H1 (cell line): ENCODE data around the gene RERE. TPM values are rescaled to one million over a fixed set of nuclear protein-coding genes. Genes with fewer than 3 reads are reported as not detected.
A peak's percentile ranks its signal among the peaks of the same experiment; 100 is the strongest.

Source experiments
- CTCF ChIA-PET: fragments of 300-600 bp; sonication (Branson Sonifier 250); formaldehyde crosslinking; loops from one replicate; lab custom pipeline; 2021; ENCODE audit not compliant: partially characterized antibody; lab: Charles Lee
- POLR2A ChIA-PET: fragments of 300-600 bp; sonication (Branson Sonifier 250); formaldehyde crosslinking; loops from one replicate; lab custom pipeline; 2021; ENCODE audit warnings: inconsistent platforms; ENCODE audit not compliant: partially characterized antibody; lab: Charles Lee
- DNase-seq, 2 experiments: peaks; one replicate each; pipeline versions ENCODE4 v3.0.0 to v3.0.0-alpha.2; 2010 to 2022; ENCODE audit warnings: low spot score in 2 of 2, low read depth in 1 of 2, mixed read lengths in 1 of 2
- FAIRE-seq: peaks from 2 replicates; lab custom pipeline; 2011; peaks lifted over from hg19 to GRCh38; lab: Jason Lieb, UNC
- H2AFZ ChIP-seq: 2 replicates; pipeline ENCODE4 v1.8.1; 2012; ENCODE audit warnings: low read length, inconsistent platforms
- H2AK5ac ChIP-seq: 2 replicates; pipeline ENCODE4 v1.6.1; 2013; ENCODE audit warnings: low read depth, low read length
- H2BK120ac ChIP-seq: replicated peaks from 2 replicates; pipeline ENCODE3; 2013; ENCODE audit warnings: low read depth, low read length, inconsistent platforms
- H2BK12ac ChIP-seq: 2 replicates; pipeline ENCODE4 v1.6.1; 2013; ENCODE audit warnings: low read depth, low read length
- H2BK15ac ChIP-seq: 2 replicates; pipeline ENCODE4 v1.6.1; 2013; ENCODE audit warnings: low read length
- H2BK20ac ChIP-seq: 2 replicates; pipeline ENCODE4 v1.6.1; 2013; ENCODE audit warnings: low read length
- H2BK5ac ChIP-seq: 2 replicates; pipeline ENCODE4 v1.6.1; 2013; ENCODE audit warnings: low read depth, low read length
- H3K14ac ChIP-seq: 2 replicates; pipeline ENCODE4 v1.6.1; 2013; ENCODE audit warnings: inconsistent platforms; ENCODE audit not compliant: insufficient read length
- H3K18ac ChIP-seq: 2 replicates; pipeline ENCODE4 v1.6.1; 2013; ENCODE audit warnings: low read length; ENCODE audit errors: extremely low read depth
- H3K23ac ChIP-seq: 2 replicates; pipeline ENCODE4 v1.6.1; 2013; ENCODE audit warnings: inconsistent platforms; ENCODE audit not compliant: insufficient read length
- H3K23me2 ChIP-seq: 2 replicates; pipeline ENCODE4 v1.6.1; 2013; ENCODE audit warnings: low read depth, low read length
- H3K27ac ChIP-seq: 2 replicates; pipeline ENCODE4 v1.6.1; 2011; ENCODE audit warnings: low read depth, low read length, inconsistent platforms
- H3K27me3 ChIP-seq, 4 experiments: replicated peaks in 1 of 4; 1 replicate in 1 of 4; 2 replicates in 3 of 4; pipeline versions ENCODE4 v1.6.1 to v1.8.1; 2011 to 2013; ENCODE audit warnings: low read length in 3 of 4, mild to moderate bottlenecking in 3 of 4, inconsistent platforms in 2 of 4, mixed read lengths in 2 of 4, moderate library complexity in 1 of 4; ENCODE audit not compliant: control insufficient read depth in 3 of 4, insufficient read depth in 3 of 4; ENCODE audit errors: extremely low read depth in 1 of 4
- H3K36me3 ChIP-seq, 4 experiments: 2 replicates each; pipeline versions ENCODE4 v1.6.1 to v1.8.1; 2011 to 2013; ENCODE audit warnings: mild to moderate bottlenecking in 4 of 4, low read length in 3 of 4, moderate library complexity in 2 of 4, control low read depth in 1 of 4, inconsistent platforms in 1 of 4; ENCODE audit not compliant: insufficient read depth in 4 of 4, control insufficient read depth in 2 of 4
- H3K4ac ChIP-seq: replicated peaks from 2 replicates; pipeline ENCODE3; 2013; ENCODE audit warnings: low read length, low read depth, mixed read lengths, inconsistent platforms; ENCODE audit not compliant: insufficient read length
- H3K4me1 ChIP-seq, 4 experiments: replicated peaks in 1 of 4; 1 replicate in 1 of 4; 2 replicates in 3 of 4; pipeline versions ENCODE4 v1.6.1 to v1.8.1; 2011 to 2013; ENCODE audit warnings: low read length in 3 of 4, inconsistent platforms in 2 of 4, mixed read lengths in 1 of 4; ENCODE audit not compliant: insufficient read depth in 4 of 4, control insufficient read depth in 3 of 4
- H3K4me2 ChIP-seq, 2 experiments: 2 replicates each; pipeline versions ENCODE4 v1.6.1 to v1.8.1; 2011 to 2013; ENCODE audit warnings: low read depth in 2 of 2, low read length in 2 of 2, control low read depth in 1 of 2, inconsistent platforms in 1 of 2, mild to moderate bottlenecking in 1 of 2; ENCODE audit not compliant: insufficient read depth in 1 of 2
- H3K4me3 ChIP-seq, 4 experiments: fragments of 200-600, 300-600 bp in 1 of 4; sonication (generic), shearing (Covaris generic), sonication (Bioruptor Twin) in 1 of 4; 2 replicates each; pipeline versions ENCODE4 v1.5.1 to v1.8.1; 2011 to 2016; ENCODE audit warnings: low read length in 4 of 4, low read depth in 3 of 4, control low read depth in 2 of 4, inconsistent platforms in 2 of 4, mild to moderate bottlenecking in 2 of 4, mixed read lengths in 1 of 4, moderate library complexity in 1 of 4; ENCODE audit not compliant: insufficient read depth in 2 of 4; ENCODE audit errors: extremely low read depth in 1 of 4
- H3K56ac ChIP-seq: replicated peaks from 2 replicates; pipeline ENCODE3; 2013; ENCODE audit warnings: low read depth, mild to moderate bottlenecking, mixed read lengths, low read length, inconsistent platforms; ENCODE audit not compliant: insufficient read length
- H3K79me1 ChIP-seq: 2 replicates; pipeline ENCODE4 v1.6.1; 2013; ENCODE audit warnings: low read depth, low read length, control low read depth
- H3K79me2 ChIP-seq, 2 experiments: 2 replicates each; pipeline versions ENCODE4 v1.6.1 to v1.8.1; 2012 to 2013; ENCODE audit warnings: low read length in 2 of 2, mild to moderate bottlenecking in 2 of 2, inconsistent platforms in 1 of 2; ENCODE audit not compliant: insufficient read depth in 2 of 2, control insufficient read depth in 1 of 2
- H3K9ac ChIP-seq, 4 experiments: replicated peaks in 1 of 4; 1 replicate in 1 of 4; 2 replicates in 3 of 4; pipeline versions ENCODE4 v1.6.1 to v1.8.1; 2011 to 2013; ENCODE audit warnings: low read depth in 3 of 4, low read length in 3 of 4, control low read depth in 2 of 4, mild to moderate bottlenecking in 2 of 4, moderate library complexity in 2 of 4, inconsistent platforms in 1 of 4; ENCODE audit errors: extremely low read depth in 1 of 4
- H3K9me3 ChIP-seq, 2 experiments: 2 replicates each; pipeline versions ENCODE4 v1.6.1 to v1.8.1; 2012 to 2013; ENCODE audit warnings: mild to moderate bottlenecking in 2 of 2, moderate library complexity in 2 of 2, control low read depth in 1 of 2, inconsistent platforms in 1 of 2, low read depth in 1 of 2, low read length in 1 of 2, mixed read lengths in 1 of 2; ENCODE audit not compliant: insufficient read depth in 2 of 2
- H4K20me1 ChIP-seq, 2 experiments: replicated peaks in 1 of 2; 2 replicates each; pipeline versions ENCODE3 to v1.8.1; 2011 to 2013; ENCODE audit warnings: inconsistent platforms in 2 of 2, low read length in 2 of 2, mild to moderate bottlenecking in 1 of 2; ENCODE audit not compliant: insufficient read depth in 2 of 2, control insufficient read depth in 1 of 2
- H4K5ac ChIP-seq: 2 replicates; pipeline ENCODE4 v1.6.1; 2013; ENCODE audit warnings: low read length, low read depth, mixed read lengths, inconsistent platforms; ENCODE audit not compliant: insufficient read length
- H4K8ac ChIP-seq: 2 replicates; pipeline ENCODE4 v1.8.0; 2013; ENCODE audit warnings: mild to moderate bottlenecking, moderate library complexity, low read length, inconsistent platforms; ENCODE audit not compliant: insufficient read depth; ENCODE audit errors: extremely low read depth
- H4K91ac ChIP-seq: replicated peaks from 2 replicates; pipeline ENCODE3; 2013; ENCODE audit warnings: low read length, mixed read lengths, inconsistent platforms; ENCODE audit not compliant: insufficient read length
- CTCF ChIP-seq, 3 experiments: IDR thresholded peaks; 1 replicate in 2 of 3; 2 replicates in 1 of 3; pipeline versions ENCODE4 v1.5.1 to v1.6.1; 2011; ENCODE audit warnings: low read length in 3 of 3, mild to moderate bottlenecking in 3 of 3, inconsistent platforms in 2 of 3, low read depth in 1 of 3, moderate library complexity in 1 of 3; ENCODE audit not compliant: insufficient read depth in 1 of 3; ENCODE audit errors: control extremely low read depth in 1 of 3
- RAD21 ChIP-seq, 2 experiments: IDR thresholded peaks in 1 of 2; conservative IDR thresholded peaks in 1 of 2; 2 replicates each; pipeline ENCODE4 v1.6.1; 2011; ENCODE audit warnings: low read depth in 2 of 2, low read length in 2 of 2, improper control_type of control experiment in 1 of 2, inconsistent platforms in 1 of 2, mild to moderate bottlenecking in 1 of 2, moderate library complexity in 1 of 2
- SIN3A ChIP-seq, 2 experiments: IDR thresholded peaks in 1 of 2; conservative IDR thresholded peaks in 1 of 2; 2 replicates each; pipeline ENCODE4 v1.6.1; 2011 to 2012; ENCODE audit warnings: low read length in 2 of 2, improper control_type of control experiment in 1 of 2, low read depth in 1 of 2, mild to moderate bottlenecking in 1 of 2
- WGBS, 2 experiments: shearing (Covaris generic) in 1 of 2; methylation state at CpG; one replicate each; pipeline versions ENCODE4 v1.1.6 to v1.1.7; 2013 to 2015; ENCODE audit warnings: low lambda C conversion rate in 2 of 2, mixed read lengths in 2 of 2, inconsistent platforms in 1 of 2, low coverage in 1 of 2, missing lambda C conversion rate in 1 of 2; ENCODE audit not compliant: insufficient replicate concordance in 2 of 2, insufficient coverage in 1 of 2, insufficient read length in 1 of 2; ENCODE audit errors: extremely low coverage in 1 of 2, missing lambda C conversion rate in 1 of 2; 5-methylcytosine and 5-hydroxymethylcytosine counted together
- polyA plus RNA-seq, 7 experiments: library from polyadenylated mRNA; depleted of rRNA in 3 of 7; stranded (reverse) in 5 of 7; unstranded in 2 of 7; fragments of >200 nt in 5 of 7; fragments of 200-250 nt in 2 of 7; gene quantifications; 1 replicate in 5 of 7; 2 replicates in 1 of 7; 4 replicates in 1 of 7; pipeline versions ENCODE4 v1.2.1 to v1.2.3, GENCODE V29; 2011 to 2013; ENCODE audit warnings: missing spikeins in 2 of 7, mixed read lengths in 2 of 7
- total RNA-seq: library from RNA; stranded (reverse); fragmentation: NEBNext Ultra II Directional; extraction: Animal tissue kit (Norgen Biotek cat#: 25700); gene quantifications from 2 replicates; pipeline ENCODE4 v1.2.1, GENCODE V29; 2021

The RERE gene
- total and polyA plus RNA-seq, 2 of the 8 experiments (the other 6 are each of a cell fraction or from before 2014, with no cell fraction given) = 15.3 to 142 TPM

GRCh38 chr1:8560611-8561544, 256.6 kb downstream of the RERE start:
- H3K4ac ChIP-seq = no peak overlapping the region
- H2BK5ac ChIP-seq = no peak overlapping the region
- CTCF ChIA-PET = interaction anchor here (0.6 to 5.3 kb wide), 55 partner anchors 9 to 288 kb away, joined by 3 to 71 read pairs (median 4); no protein-coding TSS in a partner anchor
- peak; percentile 86 to 87 for TF ChIP-seq RAD21 (IDR thresholded peaks at IDR 0.05 in 1 of 2, conservative IDR thresholded peaks at IDR 0.05 in 1 of 2; ENCODE audit: low read depth in 2 of 2, low read length in 2 of 2)
- TF ChIP-seq CTCF (IDR thresholded peaks at IDR 0.05; ENCODE audit: control extremely low read depth in 1 of 3, insufficient read depth in 1 of 3, low read depth in 1 of 3, low read length in 3 of 3) = peak in 2 of 3 experiments; percentile 66 to 72; a peak in 2 of 4 replicates
- no peak for TF ChIP-seq SIN3A (conservative IDR thresholded peaks at IDR 0.05 in 1 of 2, IDR thresholded peaks at IDR 0.05 in 1 of 2; ENCODE audit: low read depth in 1 of 2, low read length in 2 of 2)
- peaks cover 0 to 6% (median 3%) of the 10 kb centered on the region in 4 experiments; a peak in 2 of 7 replicates for H3K4me1 ChIP-seq
- no peak overlapping the region for H3K14ac ChIP-seq
- POLR2A ChIA-PET = interaction anchor here (1.9 kb wide), 1 partner anchor 142 kb away, joined by 4 read pairs; no protein-coding TSS in a partner anchor
- no peak overlapping the region for H4K8ac ChIP-seq
- H3K4me3 ChIP-seq = no peak overlapping the region
- H4K20me1 ChIP-seq = peaks cover 4 to 10% of the 10 kb centered on the region in 2 experiments
- no peak for DNase-seq
- H3K9me3 ChIP-seq = no peaks in the 10 kb centered on the region
- no peak overlapping the region for H2AFZ ChIP-seq
- peaks cover 0 to 8% (median 4%) of the 10 kb centered on the region in 4 experiments; a peak in 4 of 8 replicates for H3K36me3 ChIP-seq
- H3K4me2 ChIP-seq = no peak overlapping the region
- no peak overlapping the region for H3K56ac ChIP-seq
- H2BK120ac ChIP-seq = no peak overlapping the region
- no peak overlapping the region for H2AK5ac ChIP-seq
- no peak overlapping the region for H3K23ac ChIP-seq
- no peak overlapping the region for H3K9ac ChIP-seq
- H3K27me3 ChIP-seq = no peaks in the 10 kb centered on the region
- no peak overlapping the region for H4K91ac ChIP-seq
- H3K27ac ChIP-seq = no peak overlapping the region
- 58% methylated on average over 2 of the region's 2 CpGs; no CpG with 5 or more reads in 1 of the 2 experiments for WGBS, 2 experiments
- H3K79me1 ChIP-seq = peaks cover 2% of the 10 kb centered on the region; the same call in 1 of the 2 replicates
- no peak for FAIRE-seq
- no peaks in the 10 kb centered on the region; the same call in 1 of the 2 replicates for H3K23me2 ChIP-seq
- H4K5ac ChIP-seq = no peak overlapping the region
- H2BK15ac ChIP-seq = no peak overlapping the region
- H2BK12ac ChIP-seq = no peak overlapping the region
- H3K18ac ChIP-seq = no peak overlapping the region
- H2BK20ac ChIP-seq = no peak overlapping the region
- peaks cover 0 to 83% of the 10 kb centered on the region in 2 experiments; a peak in 2 of 4 replicates for H3K79me2 ChIP-seq
